Prostate gland (tissue), 2 donors: Measurements from ENCODE around the gene RPTOR. TPM values are rescaled to one million over a fixed set of nuclear protein-coding genes. Genes with fewer than 3 reads are reported as not detected.

Experiments
- DNase-seq: peaks from one replicate; pipeline ENCODE4 v3.0.0-alpha.2; 2019; ENCODE audit warnings: low spot score
- H3K27ac ChIP-seq, 2 donors: fragments of 200-600 bp; sonication (generic); 2 replicates each; pipeline ENCODE4 v1.5.1; 2017 to 2019
- H3K27me3 ChIP-seq: fragments of 200-600 bp; sonication (generic); replicated peaks from 2 replicates; pipeline ENCODE4 v1.5.1; 2019; ENCODE audit not compliant: insufficient read depth
- H3K36me3 ChIP-seq, 2 donors: fragments of 200-600 bp; sonication (generic); 1 replicate in 1 of 2; 2 replicates in 1 of 2; pipeline versions ENCODE4 v1.5.1 to v1.8.1; 2017 to 2019
- H3K4me1 ChIP-seq: fragments of 200-600 bp; sonication (generic); replicated peaks from 2 replicates; pipeline ENCODE4 v1.5.1; 2019
- H3K4me3 ChIP-seq, 2 donors: fragments of 200-600 bp; sonication (generic); 2 replicates each; pipeline ENCODE4 v1.5.1; 2017 to 2019
- H3K9me3 ChIP-seq: fragments of 200-600 bp; sonication (generic); 2 replicates; pipeline ENCODE4 v1.5.1; 2017
- CTCF ChIP-seq, 4 experiments: fragments of 200-600 bp in 2 of 4; fragments of 450-650 bp in 2 of 4; sonication (generic) in 2 of 4; IDR thresholded peaks; 1 replicate in 3 of 4; 2 replicates in 1 of 4; pipeline ENCODE4 v1.5.1; 2016 to 2019; ENCODE audit warnings: antibody characterized with exemption in 4 of 4, mild to moderate bottlenecking in 2 of 4, moderate library complexity in 2 of 4
- POLR2A ChIP-seq: fragments of 450-650 bp; IDR thresholded peaks from one replicate; pipeline ENCODE4 v1.6.1; 2016; ENCODE audit warnings: antibody characterized with exemption, mild to moderate bottlenecking
- POLR2AphosphoS5 ChIP-seq: sonication (generic); formaldehyde crosslinking; IDR thresholded peaks from one replicate; pipeline ENCODE4 v1.6.1; 2017; ENCODE audit warnings: antibody characterized with exemption
- WGBS: methylation state at CpG from one replicate; pipeline ENCODE4 v1.1.5; 2018; 5-methylcytosine and 5-hydroxymethylcytosine counted together
- intact Hi-C: fragments of 100-400 bp; cut with DNase I; formaldehyde crosslinking; loops from one replicate; pipeline ENCODE4 v1.14.2; 2022
- total RNA-seq, 2 donors: library from RNA; depleted of rRNA; stranded (reverse); fragments of >200 nt; gene quantifications; one replicate each; pipeline ENCODE4 v1.1.0, GENCODE V29; 2016

RPTOR gene
- total RNA-seq, 2 donors from 2014 or later, result 30.3 to 62.5 TPM

DNA sequence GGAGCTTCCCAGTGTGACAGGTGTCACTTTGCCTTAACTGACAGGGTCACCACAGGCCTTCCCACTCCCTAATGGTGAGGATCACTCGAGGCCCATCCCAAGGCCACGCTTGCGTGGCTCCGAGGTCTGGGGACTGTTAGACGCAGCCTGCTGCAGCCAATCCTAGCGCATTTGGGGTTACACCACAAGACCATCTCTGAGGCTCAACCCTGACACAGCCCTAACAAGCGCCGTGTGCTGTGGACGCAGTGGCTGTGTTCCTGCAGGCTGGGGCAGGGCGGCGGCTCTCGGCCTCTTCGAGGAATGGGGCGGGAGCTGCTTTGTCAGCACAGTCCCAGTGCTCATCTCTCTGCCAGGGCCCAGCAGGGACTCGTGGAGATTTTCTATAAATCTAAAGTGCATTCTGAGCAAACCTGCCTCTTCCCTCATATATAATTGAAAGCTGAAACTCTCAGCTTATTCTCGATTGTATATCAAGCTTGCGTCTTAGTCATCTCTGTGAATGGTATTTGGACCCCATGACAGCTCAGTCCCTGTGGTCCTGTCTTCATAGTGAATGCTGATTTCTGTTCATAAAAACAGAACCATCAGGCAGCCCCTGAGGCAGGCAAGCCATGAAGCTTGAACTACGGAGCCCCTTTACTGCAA lies 381.2 kb downstream of the RPTOR start:
- Histone ChIP-seq H3K27ac (no peak overlapping the region), H3K9me3 (no peaks in the 10 kb centered on the region), H3K36me3 (peaks cover 0 to 10% of the 10 kb centered on the region in 2 donors), H3K4me1 (no peaks in the 10 kb centered on the region), H3K4me3 (no peak overlapping the region), H3K27me3 (no peaks in the 10 kb centered on the region)
- no peak for DNase-seq
- TF ChIP-seq POLR2AphosphoS5, result no peak
- TF ChIP-seq CTCF (IDR thresholded peaks at IDR 0.05), result no peak
- TF ChIP-seq POLR2A, result no peak
- WGBS, result 81% methylated on average over 18 of the region's 18 CpGs
- intact Hi-C loops, result no loop called here

- Histone ChIP-seq H3K4me3 (no peak overlapping the region), H3K9me3 (no peaks in the 10 kb centered on the region), H3K27me3 (no peaks in the 10 kb centered on the region), H3K4me1 (no peaks in the 10 kb centered on the region), H3K36me3 (peaks cover 0 to 10% of the 10 kb centered on the region in 2 donors), H3K27ac (no peak overlapping the region)
- no peak for DNase-seq
- intact Hi-C loops, result no loop called here
- TF ChIP-seq CTCF (IDR thresholded peaks at IDR 0.05), result no peak
- TF ChIP-seq POLR2A, result no peak
- no peak for TF ChIP-seq POLR2AphosphoS5
- WGBS, result 81% methylated on average over 15 of the region's 15 CpGs
These were observed 382.1 kb downstream of the RPTOR start for GRCh38 chr17:80926591-80927250.

GRCh38 chr17:80927791-80928216 lies 383.2 kb downstream of the RPTOR start:
- Histone ChIP-seq H3K4me1 (no peaks in the 10 kb centered on the region), H3K9me3 (no peaks in the 10 kb centered on the region), H3K27ac (no peak overlapping the region), H3K36me3 (peaks cover 0 to 10% of the 10 kb centered on the region in 2 donors), H3K4me3 (no peak overlapping the region), H3K27me3 (no peaks in the 10 kb centered on the region)
- no peak for TF ChIP-seq POLR2AphosphoS5
- intact Hi-C loops, result no loop called here
- no peak for DNase-seq
- WGBS, result 54% methylated on average over 11 of the region's 11 CpGs

DNA sequence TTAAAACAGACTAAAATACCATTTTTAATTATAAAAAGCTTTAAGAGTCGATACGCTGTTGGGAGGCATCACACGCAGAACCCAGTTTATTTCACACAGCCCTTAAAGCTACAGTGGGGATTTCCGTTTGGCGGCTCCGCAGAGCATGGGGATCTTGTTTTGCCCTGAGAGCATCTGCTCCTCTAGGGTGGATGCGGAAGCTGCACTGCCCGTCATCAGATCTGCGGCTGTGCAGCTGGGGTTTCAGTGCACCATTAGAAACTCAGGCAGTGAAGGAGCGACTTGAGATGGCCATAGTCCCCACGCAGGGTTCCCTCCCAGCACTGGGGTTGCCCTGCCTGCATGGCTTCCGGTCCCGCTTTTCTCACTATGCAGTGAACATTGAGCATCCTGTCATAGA lies 384.8 kb downstream of the RPTOR start:
- H3K27me3 ChIP-seq, result no peaks in the 10 kb centered on the region
- H3K9me3 ChIP-seq, result no peaks in the 10 kb centered on the region
- TF ChIP-seq CTCF (IDR thresholded peaks at IDR 0.05) (no peak), POLR2AphosphoS5 (no peak), POLR2A (no peak)
- H3K4me3 ChIP-seq, result no peak overlapping the region
- 96% methylated on average over 13 of the region's 13 CpGs for WGBS
- no peak overlapping the region for H3K27ac ChIP-seq
- intact Hi-C loops, result no loop called here
- H3K36me3 ChIP-seq, result peaks cover 0 to 10% of the 10 kb centered on the region in 2 donors
- DNase-seq, result no peak
- H3K4me1 ChIP-seq, result no peaks in the 10 kb centered on the region

DNA sequence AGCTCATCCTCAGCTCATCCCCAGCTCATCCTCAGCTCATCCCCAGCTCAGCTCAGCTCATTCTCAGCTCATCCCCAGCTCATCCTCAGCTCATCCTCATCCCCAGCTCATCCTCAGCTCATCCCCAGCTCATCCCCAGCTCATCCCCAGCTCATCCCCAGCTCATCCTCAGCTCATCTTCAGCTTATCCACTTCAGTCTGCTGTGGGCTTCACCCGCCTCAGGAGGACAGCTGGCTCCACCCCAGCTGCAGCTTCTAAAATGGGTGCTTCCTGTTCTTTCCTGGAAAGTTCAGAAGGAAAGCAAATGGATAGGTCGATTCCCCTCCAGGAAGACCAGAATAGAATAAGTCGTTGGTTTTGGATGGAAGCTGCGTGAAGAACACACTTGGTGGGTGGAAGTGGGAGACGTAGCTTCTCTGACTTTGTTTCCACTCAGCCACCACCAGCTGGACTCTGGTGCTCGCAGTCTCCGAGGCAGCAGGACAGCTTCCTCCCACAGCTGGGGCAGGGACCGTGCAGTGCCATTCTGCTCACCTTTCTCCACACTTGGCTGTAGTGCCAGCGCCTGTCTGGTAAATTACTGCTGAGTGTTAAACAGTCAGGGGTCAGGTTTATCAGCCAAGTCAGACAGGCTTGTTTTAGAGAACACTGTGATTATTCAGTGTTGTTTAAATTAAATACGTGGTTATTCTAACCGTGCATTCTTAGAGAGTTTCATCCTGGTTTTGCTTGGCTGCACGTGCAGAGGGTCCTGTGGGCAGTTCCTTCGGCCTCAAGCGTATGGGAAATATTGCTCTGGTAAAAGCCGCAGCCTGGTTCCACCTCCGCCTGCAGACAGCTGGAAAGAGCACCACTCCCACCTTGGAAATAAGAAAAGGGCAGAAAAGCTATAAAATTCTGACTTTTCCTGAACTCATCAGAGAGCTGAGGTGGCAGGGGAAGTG lies 386.0 kb downstream of the RPTOR start:
- Histone ChIP-seq H3K9me3 (no peaks in the 10 kb centered on the region), H3K27me3 (no peaks in the 10 kb centered on the region), H3K4me1 (no peaks in the 10 kb centered on the region), H3K4me3 (no peak overlapping the region), H3K36me3 (peaks cover 0 to 7% of the 10 kb centered on the region in 2 donors), H3K27ac (no peak overlapping the region)
- TF ChIP-seq CTCF (IDR thresholded peaks at IDR 0.05) (no peak), POLR2A (no peak), POLR2AphosphoS5 (no peak)
- no peak for DNase-seq
- intact Hi-C loops, result no loop called here
- WGBS, result 80% methylated on average over 16 of the region's 16 CpGs
